Esophagus squamous epithelium (tissue), 5 donors: ENCODE data around the gene TBX4. TPM values are rescaled to one million over a fixed set of nuclear protein-coding genes. Genes with fewer than 3 reads are reported as not detected.
"Not testable (repeated sequence)": the region's sequence is repeated elsewhere in the genome, so short reads cannot be mapped to it uniquely, and the experiment has no call there.

Experiments
- DNase-seq: peaks from one replicate; lab custom pipeline; 2025; lab: John Stamatoyannopoulos, UW
- H3K27ac ChIP-seq, 4 donors: fragments of 200-600 bp; sonication (generic); one replicate each; pipeline ENCODE4 v1.5.1; 2016 to 2019; ENCODE audit warnings: mild to moderate bottlenecking in 1 of 4
- H3K27me3 ChIP-seq, 4 donors: fragments of 200-600 bp; sonication (generic); 1 replicate in 3 of 4; 2 replicates in 1 of 4; pipeline versions ENCODE4 v1.5.1 to v1.6.0; 2017 to 2021; ENCODE audit warnings: antibody characterized with exemption in 1 of 4
- H3K36me3 ChIP-seq, 3 donors: fragments of 200-600 bp; sonication (generic); one replicate each; pipeline ENCODE4 v1.5.1; 2016 to 2019
- H3K4me1 ChIP-seq, 3 donors: fragments of 200-600 bp; sonication (generic); one replicate each; pipeline ENCODE4 v1.5.1; 2017 to 2019
- H3K4me3 ChIP-seq, 4 donors: fragments of 200-600 bp; sonication (generic); 1 replicate in 3 of 4; 2 replicates in 1 of 4; pipeline ENCODE4 v1.5.1; 2016 to 2019; ENCODE audit warnings: mild to moderate bottlenecking in 2 of 4, moderate library complexity in 1 of 4
- H3K9me3 ChIP-seq, 3 donors: fragments of 200-600 bp; sonication (generic); one replicate each; pipeline ENCODE4 v1.5.1; 2016 to 2019
- CTCF ChIP-seq, 6 experiments: fragments of 450-650 bp in 4 of 6; fragments of 200-600 bp in 2 of 6; sonication (generic) in 2 of 6; IDR thresholded peaks; one replicate each; pipeline ENCODE4 v1.5.1; 2016 to 2019; ENCODE audit warnings: antibody characterized with exemption in 6 of 6, mild to moderate bottlenecking in 4 of 6, moderate library complexity in 4 of 6
- POLR2A ChIP-seq, 4 donors: fragments of 450-650 bp; IDR thresholded peaks; one replicate each; pipeline ENCODE4 v1.6.1; 2017; ENCODE audit warnings: antibody characterized with exemption in 4 of 4, mild to moderate bottlenecking in 4 of 4, moderate library complexity in 3 of 4
- WGBS, 2 donors: methylation state at CpG; one replicate each; pipeline ENCODE4 v1.1.5; 2018; 5-methylcytosine and 5-hydroxymethylcytosine counted together
- intact Hi-C: fragments of 100-400 bp; cut with DNase I; formaldehyde crosslinking; loops from one replicate; pipeline ENCODE4 v1.15.0; 2022
- total RNA-seq, 4 donors: library from RNA; depleted of rRNA; stranded (reverse); fragments of >200 nt; gene quantifications; one replicate each; pipeline ENCODE4 v1.1.0, GENCODE V29; 2016
- donor health status: DM: yes; HTN: yes; CAD: no.

The TBX4 gene
- total RNA-seq, 4 donors from 2014 or later, result not detected

- Histone ChIP-seq H3K36me3 (no peaks in the 10 kb centered on the region), H3K4me1 (no peaks in the 10 kb centered on the region), H3K27me3 (peaks cover 0 to 59% (median 0%) of the 10 kb centered on the region in 4 donors), H3K4me3 (no peak overlapping the region), H3K27ac (no peak overlapping the region), H3K9me3 (no peaks in the 10 kb centered on the region)
- DNase-seq, result no peak
- intact Hi-C loops, result no loop called here
- 84 to 86% methylated on average over 3 of the region's 3 CpGs for WGBS, 2 donors
- TF ChIP-seq CTCF (IDR thresholded peaks at IDR 0.05) (no peak), POLR2A (IDR thresholded peaks at IDR 0.05) (no peak)
Observed at GRCh38 chr17:61520897-61521296, 68.7 kb downstream of the TBX4 start.

GRCh38 chr17:61522088-61522487, 69.9 kb downstream of the TBX4 start:
- no peaks in the 10 kb centered on the region for H3K9me3 ChIP-seq
- 67 to 70% methylated on average over 1 of the region's 1 CpG for WGBS, 2 donors
- no peaks in the 10 kb centered on the region for H3K36me3 ChIP-seq
- intact Hi-C loops, result no loop called here
- TF ChIP-seq POLR2A (IDR thresholded peaks at IDR 0.05) (no peak), CTCF (IDR thresholded peaks at IDR 0.05) (no peak)
- no peak overlapping the region for H3K27ac ChIP-seq
- no peak for DNase-seq
- H3K27me3 ChIP-seq, result peaks cover 0 to 69% (median 0%) of the 10 kb centered on the region in 4 donors
- no peaks in the 10 kb centered on the region for H3K4me1 ChIP-seq
- H3K4me3 ChIP-seq, result no peak overlapping the region

GRCh38 chr17:61524319-61524718, 72.1 kb downstream of the TBX4 start:
- no peak overlapping the region for H3K4me3 ChIP-seq
- peaks cover 0 to 62% (median 0%) of the 10 kb centered on the region in 4 donors for H3K27me3 ChIP-seq
- intact Hi-C loops, result no loop called here
- H3K36me3 ChIP-seq, result no peaks in the 10 kb centered on the region
- H3K9me3 ChIP-seq, result no peaks in the 10 kb centered on the region
- H3K4me1 ChIP-seq, result no peaks in the 10 kb centered on the region
- H3K27ac ChIP-seq, result no peak overlapping the region
- no peak for DNase-seq
- 63 to 80% methylated on average over 3 of the region's 3 CpGs for WGBS, 2 donors
- TF ChIP-seq POLR2A (IDR thresholded peaks at IDR 0.05) (no peak), CTCF (IDR thresholded peaks at IDR 0.05) (no peak)

GRCh38 chr17:61527441-61527840, 75.2 kb downstream of the TBX4 start:
- H3K4me1 ChIP-seq, H3K36me3 ChIP-seq, DNase-seq, intact Hi-C loops, H3K27ac ChIP-seq, H3K9me3 ChIP-seq, H3K4me3 ChIP-seq: not testable (repeated sequence)
- WGBS, 2 donors, result 94 to 100% methylated on average over 2 of the region's 2 CpGs
- peaks cover 0 to 52% (median 0%) of the 10 kb centered on the region in 4 donors for H3K27me3 ChIP-seq

GRCh38 chr17:61528171-61528570, 75.9 kb downstream of the TBX4 start:
- Histone ChIP-seq H3K36me3 (no peaks in the 10 kb centered on the region), H3K4me3 (no peak overlapping the region), H3K4me1 (no peaks in the 10 kb centered on the region), H3K27ac (no peak overlapping the region), H3K9me3 (no peaks in the 10 kb centered on the region), H3K27me3 (peaks cover 0 to 44% (median 0%) of the 10 kb centered on the region in 4 donors)
- intact Hi-C loops, result no loop called here
- DNase-seq, result no peak
- no peak for TF ChIP-seq CTCF (IDR thresholded peaks at IDR 0.05)
- TF ChIP-seq POLR2A (IDR thresholded peaks at IDR 0.05), result no peak
- WGBS, 2 donors, result 81 to 84% methylated on average over 2 of the region's 2 CpGs

GRCh38 chr17:61531223-61531622, 79.0 kb downstream of the TBX4 start:
- no peak overlapping the region for H3K27ac ChIP-seq
- H3K4me1 ChIP-seq, result no peaks in the 10 kb centered on the region
- H3K36me3 ChIP-seq, result no peaks in the 10 kb centered on the region
- no peaks in the 10 kb centered on the region for H3K9me3 ChIP-seq
- 90 to 91% methylated on average over 7 of the region's 7 CpGs for WGBS, 2 donors
- no peak for DNase-seq
- H3K4me3 ChIP-seq, result no peak overlapping the region
- TF ChIP-seq CTCF (IDR thresholded peaks at IDR 0.05) (no peak), POLR2A (IDR thresholded peaks at IDR 0.05) (no peak)
- intact Hi-C loops, result no loop called here
- peaks cover 0 to 15% (median 0%) of the 10 kb centered on the region in 4 donors for H3K27me3 ChIP-seq
